ENCODE results near the gene GSTM5. TPM values are rescaled to one million over a fixed set of nuclear protein-coding genes. Genes with fewer than 3 reads are reported as not detected.

GSTM5 gene
- total RNA-seq, 2 experiments from 2014 or later = not detected

Other genes starting within 250 kb of the GSTM5 start
- not detected for gene SYPL2, start 245.7 kb upstream of the GSTM5 start, total RNA-seq
- 10 to 100 TPM; 10.7 to 11.1 TPM for gene ATXN7L2, start 228.3 kb upstream of the GSTM5 start, total RNA-seq
- 1 to 10 TPM; 6.6 to 8.7 TPM for gene CYB561D1, start 218.2 kb upstream of the GSTM5 start, total RNA-seq
- 1 to 10 TPM; 1.8 to 2.2 TPM for gene AMIGO1, start 202.5 kb upstream of the GSTM5 start, total RNA-seq
- gene GPR61, start 172.4 kb upstream of the GSTM5 start, total RNA-seq = under 1 TPM in 1 of 2 experiments, not detected in 1; 0.15 TPM
- gene GNAI3, start 163.6 kb upstream of the GSTM5 start, total RNA-seq = 1 to 10 TPM; 9.2 to 9.9 TPM
- under 1 TPM; 0.29 to 0.31 TPM for gene GNAT2, start 92.6 kb upstream of the GSTM5 start, total RNA-seq
- 10 to 100 TPM; 79.1 to 93.3 TPM for gene AMPD2, start 92.4 kb upstream of the GSTM5 start, total RNA-seq
- 10 to 100 TPM in 1 of 2 experiments, 1 to 10 TPM in 1; 8.2 to 12.0 TPM for gene GSTM4, start 56.2 kb upstream of the GSTM5 start, total RNA-seq
- 10 to 100 TPM in 1 of 2 experiments, 1 to 10 TPM in 1; 8.2 to 11.9 TPM for gene GSTM2, start 44.2 kb upstream of the GSTM5 start, total RNA-seq
- gene GSTM1, start 24.4 kb upstream of the GSTM5 start, total RNA-seq = under 1 TPM in 1 of 2 experiments, not detected in 1; 0.22 TPM
- gene GSTM3, start 28.8 kb downstream of the GSTM5 start, total RNA-seq = 1 to 10 TPM; 1.6 to 2.1 TPM
- not detected for gene EPS8L3, start 51.7 kb downstream of the GSTM5 start, total RNA-seq
- 100 to 1,000 TPM; 135 to 140 TPM for gene CSF1, start 198.6 kb downstream of the GSTM5 start, total RNA-seq